Adipose tissue (tissue), 3 donors: ENCODE measurements around the gene NKD2. TPM values are rescaled to one million over a fixed set of nuclear protein-coding genes. Genes with fewer than 3 reads are reported as not detected.
"Not testable (repeated sequence)": the region's sequence is repeated elsewhere in the genome, so short reads cannot be mapped to it uniquely, and the experiment has no call there.

Experiments used
- H3K27ac ChIP-seq: one replicate; pipeline ENCODE4 v1.5.1; 2013; ENCODE audit warnings: low read depth, low read length
- WGBS, 3 donors: extraction: QIAGEN DNeasy Blood & Tissue Kit; methylation state at CpG; one replicate each; pipeline ENCODE4 v1.1.7; 2013; 5-methylcytosine and 5-hydroxymethylcytosine counted together
- polyA plus RNA-seq, 3 donors: library from polyadenylated mRNA; stranded (reverse); fragments of 200-250 nt; gene quantifications; one replicate each; pipeline ENCODE4 v1.2.3, GENCODE V29; 2013
- donor health status: healthy with polysubstance abuse.
- donor health status: Bipolar disorder and iron deficiency.
- donor health status: healthy.

NKD2 gene
- polyA plus RNA-seq, 3 donors = 5.0 to 8.8 (median 5.5) TPM

GRCh38 chr5:1068204-1068894 lies 59.7 kb downstream of the NKD2 start:
- WGBS, 3 donors = 77 to 87% (median 80%) methylated on average over 34 of the region's 34 CpGs

DNA sequence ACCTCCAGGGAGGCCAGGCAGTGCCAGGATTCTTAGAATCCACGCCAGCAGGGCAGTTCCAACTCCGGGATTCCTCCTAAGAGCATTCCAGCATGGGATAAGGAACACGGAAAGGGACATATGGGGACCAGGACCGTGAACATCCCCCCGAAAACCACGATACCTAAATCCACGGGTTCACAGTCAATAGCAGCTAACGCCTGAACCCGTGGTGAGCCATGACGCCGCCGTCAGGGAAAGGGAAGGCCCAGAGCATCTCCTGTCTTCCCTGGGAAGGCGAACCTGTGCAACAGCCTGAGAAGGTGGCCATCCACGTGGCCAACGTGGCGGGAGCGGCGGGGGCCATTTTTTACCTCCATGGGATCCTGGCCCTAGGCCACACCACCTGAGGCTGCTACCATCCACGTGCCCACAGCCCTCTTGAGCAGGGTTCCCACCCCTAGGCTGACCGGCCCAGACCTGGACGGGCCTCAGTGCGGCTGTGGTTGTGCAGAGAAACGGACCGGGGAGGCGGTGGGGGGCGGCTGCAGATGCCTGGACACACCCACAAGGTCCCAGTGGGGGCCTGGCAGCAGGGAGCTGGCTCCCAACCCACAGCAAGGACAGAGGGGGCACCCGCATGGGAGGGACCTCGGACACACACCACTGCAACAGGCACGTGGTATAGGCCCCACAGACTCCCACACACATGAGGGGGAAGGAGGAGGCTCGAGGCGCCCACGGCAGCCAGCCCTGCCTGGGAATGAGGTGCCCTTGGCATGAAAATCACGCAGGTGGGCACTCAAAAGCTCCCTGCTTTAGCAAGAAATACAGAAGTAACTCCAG lies 60.5 kb downstream of the NKD2 start:
- WGBS, 3 donors = 89 to 94% (median 91%) methylated on average over 32 to 33 of the region's 33 CpGs
- no peak overlapping the region for H3K27ac ChIP-seq

More at GRCh38 chr5:1068204-1068894, 59.7 kb downstream of the NKD2 start:
- no peak overlapping the region for H3K27ac ChIP-seq

- no peak overlapping the region for H3K27ac ChIP-seq
- WGBS, 3 donors = 93 to 95% (median 95%) methylated on average over 13 to 14 of the region's 15 CpGs
These were observed 61.1 kb downstream of the NKD2 start for GRCh38 chr5:1069720-1070088.

DNA sequence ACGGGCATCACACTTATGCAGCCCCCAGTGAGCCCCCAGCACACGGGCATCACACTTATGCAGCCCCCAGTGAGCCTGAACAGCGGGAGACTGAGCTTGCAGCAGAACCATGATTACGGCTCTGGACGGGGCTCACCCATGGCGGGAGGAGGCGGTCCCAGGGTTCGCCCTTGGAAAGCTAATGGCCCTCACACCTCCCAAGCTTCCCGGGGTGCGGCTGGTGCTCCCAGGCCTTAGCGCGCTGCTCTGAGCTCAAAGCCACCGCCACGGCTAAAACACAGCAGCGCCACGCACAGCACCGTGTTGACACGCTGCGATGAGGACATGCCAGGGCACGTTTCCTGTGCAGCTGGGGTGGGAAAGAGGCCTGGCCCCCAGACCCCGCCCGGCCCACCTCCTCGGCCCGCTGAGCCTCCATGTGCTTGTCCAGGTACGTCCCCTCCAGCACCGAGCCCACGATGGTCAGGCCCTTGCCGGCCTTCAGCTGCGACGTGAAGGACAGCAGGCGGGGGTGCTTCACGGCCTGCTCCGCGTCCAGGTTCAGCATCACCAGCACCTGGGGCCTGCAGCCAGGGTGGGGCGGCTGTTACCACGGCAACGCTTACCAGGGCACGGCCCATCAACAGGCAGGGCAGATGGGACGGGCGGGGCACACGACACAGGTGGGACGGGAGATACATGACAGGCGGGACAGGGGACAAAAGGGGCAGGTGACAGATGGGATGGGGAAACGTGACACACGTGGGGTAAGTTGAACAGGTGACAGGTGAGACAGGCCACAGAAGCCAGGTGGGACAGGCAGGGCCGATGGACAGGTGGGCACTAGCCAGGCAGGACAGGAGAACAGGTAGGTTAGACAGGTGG lies 64.9 kb downstream of the NKD2 start:
- 89 to 92% (median 90%) methylated on average over 45 to 46 of the region's 46 CpGs for WGBS, 3 donors
- no peak overlapping the region for H3K27ac ChIP-seq

DNA sequence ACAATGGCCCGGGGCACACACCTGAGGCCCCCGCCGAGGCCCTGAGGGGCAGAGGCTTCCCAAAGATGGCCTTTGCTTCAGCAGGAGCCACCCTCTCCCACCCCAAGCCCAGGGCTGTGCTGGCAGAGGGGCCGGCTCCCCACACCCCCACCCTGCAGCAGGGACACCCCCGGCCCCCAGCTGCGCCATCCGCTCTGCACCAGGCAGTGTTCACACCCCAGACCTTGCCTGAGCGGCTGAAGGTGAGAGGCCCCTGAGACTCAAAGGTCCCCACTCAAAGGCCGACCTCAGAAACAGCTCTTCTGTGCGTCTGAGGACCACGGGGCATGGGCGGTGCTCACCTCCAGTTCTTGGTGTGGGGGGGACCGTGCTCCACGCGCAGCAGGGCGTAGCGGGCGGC lies 65.6 kb downstream of the NKD2 start:
- WGBS, 3 donors = 91 to 97% (median 95%) methylated on average over 18 of the region's 18 CpGs
- no peak overlapping the region for H3K27ac ChIP-seq

DNA sequence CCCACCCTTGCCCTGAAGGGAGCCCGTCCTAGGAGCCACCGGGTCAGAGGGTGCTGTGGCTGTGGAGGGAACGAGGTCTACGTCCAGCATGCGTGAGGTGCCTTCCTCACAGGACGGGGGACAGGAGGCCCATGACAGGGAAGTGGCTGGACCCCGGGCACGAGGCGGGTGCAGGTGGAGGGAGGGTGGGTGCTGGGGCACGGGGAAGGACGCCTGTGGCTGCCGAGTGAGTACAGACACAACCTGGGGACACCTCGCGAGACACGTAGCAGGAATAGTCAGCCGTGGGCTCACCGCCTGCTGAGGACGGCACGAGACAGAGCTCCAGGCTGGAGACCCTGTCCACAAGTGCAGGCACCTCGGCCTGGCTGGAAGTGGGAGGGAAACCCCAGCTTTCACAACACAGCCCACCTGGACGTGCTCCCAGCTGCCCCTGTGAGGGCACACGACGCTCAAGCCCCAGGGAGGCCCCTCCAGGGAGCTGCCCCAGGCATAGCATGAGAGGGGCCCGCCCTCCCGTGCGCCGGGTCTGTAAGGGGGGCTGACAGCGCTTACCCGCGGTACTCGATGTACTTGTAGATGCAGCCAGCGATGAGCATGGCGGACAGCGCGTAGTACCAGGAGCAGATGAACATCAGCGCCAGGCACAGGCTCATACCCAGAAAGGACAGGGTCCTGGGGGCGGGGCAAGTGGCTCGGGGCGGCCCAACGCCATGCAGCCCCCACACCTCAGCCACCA lies 66.4 kb downstream of the NKD2 start:
- no peak overlapping the region for H3K27ac ChIP-seq

DNA sequence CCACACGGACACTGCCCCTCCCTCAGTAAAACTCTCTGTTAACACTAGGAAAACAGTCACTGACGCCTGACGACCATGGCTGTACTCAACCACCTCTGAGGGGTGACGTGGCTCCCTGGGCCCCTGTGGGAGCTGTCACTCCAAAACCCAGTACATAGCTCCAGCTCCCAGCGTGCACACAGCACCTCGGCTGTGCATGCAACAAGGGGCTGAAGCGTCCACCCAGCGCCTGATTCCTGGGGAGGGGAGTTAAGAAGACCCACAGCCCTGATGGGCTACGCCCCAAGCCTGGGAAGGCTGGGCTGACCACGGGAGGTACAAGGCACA lies 66.9 kb downstream of the NKD2 start:
- H3K27ac ChIP-seq = no peak overlapping the region
- WGBS, 3 donors = 89 to 94% (median 93%) methylated on average over 10 of the region's 10 CpGs

More for the DNA sequence above, 66.4 kb downstream of the NKD2 start:
- 86 to 92% (median 92%) methylated on average over 40 of the region's 40 CpGs for WGBS, 3 donors

DNA sequence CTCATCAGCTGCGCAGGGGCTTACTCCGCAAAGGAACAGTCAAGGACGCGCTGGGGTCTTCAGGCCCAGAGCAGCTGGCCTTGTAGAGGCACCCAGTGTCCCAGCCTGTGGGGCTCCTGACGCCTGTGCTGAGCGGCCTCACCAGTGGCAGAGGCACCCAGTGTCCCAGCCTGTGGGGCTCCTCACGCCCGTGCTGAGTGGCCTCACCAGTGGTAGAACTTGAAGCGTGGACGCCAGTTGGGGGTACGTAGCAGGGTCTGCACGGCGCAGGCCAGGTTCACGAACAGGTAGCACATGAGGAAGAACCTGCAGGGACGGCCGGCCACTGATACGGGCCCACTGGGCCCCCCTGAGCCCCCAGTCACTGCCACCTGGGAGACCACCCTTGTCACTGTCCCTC lies 67.3 kb downstream of the NKD2 start:
- no peak overlapping the region for H3K27ac ChIP-seq
- 94 to 97% (median 95%) methylated on average over 17 of the region's 17 CpGs for WGBS, 3 donors

DNA sequence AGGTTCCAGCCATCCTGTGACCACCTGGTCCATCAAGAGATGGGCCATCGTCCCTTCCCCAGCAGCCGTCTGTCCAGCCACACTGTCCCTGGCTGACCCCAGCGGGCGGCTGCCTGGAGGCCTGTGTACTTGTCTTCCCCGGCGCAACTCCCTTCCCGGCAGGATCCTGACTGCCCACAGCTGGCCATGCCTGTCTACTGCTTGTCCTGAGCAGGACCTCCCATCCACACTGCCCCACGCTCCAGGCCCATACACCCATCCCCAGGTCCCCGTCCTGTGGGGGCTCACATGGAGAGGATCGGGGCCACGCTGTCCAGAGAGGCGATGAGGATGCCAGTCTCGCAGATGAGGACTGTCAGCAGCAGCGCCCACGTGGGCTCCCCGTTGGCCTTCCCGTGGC lies 67.8 kb downstream of the NKD2 start:
- WGBS, 3 donors = 91 to 96% (median 91%) methylated on average over 17 of the region's 17 CpGs
- H3K27ac ChIP-seq = no peak overlapping the region

DNA sequence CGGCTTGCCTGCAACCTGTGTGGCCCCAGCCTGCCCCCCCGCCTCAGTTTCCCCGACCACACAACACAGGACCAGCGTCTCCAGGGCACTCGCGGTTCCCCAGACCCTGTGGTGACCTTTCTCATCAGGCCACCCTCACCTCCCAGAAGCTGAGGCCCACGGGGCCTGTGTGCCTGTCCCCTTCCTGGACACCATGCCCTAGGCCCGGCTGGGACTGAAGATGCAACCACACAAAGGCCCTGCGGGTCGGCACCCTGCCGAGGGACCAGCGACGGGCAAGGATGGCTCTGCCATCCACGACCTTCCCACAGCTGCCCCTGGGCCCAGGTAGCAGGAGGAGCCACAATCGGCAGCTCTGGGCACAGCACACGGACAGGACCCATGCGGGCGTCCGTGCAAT lies 68.4 kb downstream of the NKD2 start:
- WGBS, 3 donors = 91 to 93% (median 93%) methylated on average over 18 to 19 of the region's 19 CpGs
- H3K27ac ChIP-seq = no peak overlapping the region

DNA sequence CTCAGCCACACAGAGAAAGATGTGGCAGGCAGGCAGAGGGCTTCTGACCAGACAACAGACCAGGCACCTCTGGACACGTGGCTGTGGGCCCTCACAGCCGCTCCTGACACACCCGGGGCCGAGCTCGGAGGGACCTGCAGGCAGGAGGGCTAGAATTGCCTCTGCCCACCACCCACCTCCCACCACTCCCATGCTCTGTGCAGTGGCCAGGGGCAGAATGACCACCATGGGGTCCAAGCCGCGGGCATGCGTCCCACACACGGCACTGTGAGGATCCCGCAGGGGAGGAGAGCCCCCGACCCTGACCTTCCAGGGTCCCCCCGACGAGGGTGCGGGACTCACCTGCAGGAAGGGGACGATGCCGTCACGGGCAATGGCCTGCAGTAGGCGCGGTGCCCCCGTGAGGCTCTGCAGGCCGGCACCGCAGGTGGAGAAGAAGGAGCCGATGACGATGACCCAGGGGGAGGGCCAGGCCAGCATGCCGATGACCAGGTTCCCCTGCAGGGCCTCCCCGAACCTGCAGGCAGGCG lies 69.0 kb downstream of the NKD2 start:
- WGBS, 3 donors = 94 to 95% (median 95%) methylated on average over 26 to 27 of the region's 27 CpGs

GRCh38 chr5:1078206-1078605 lies 69.6 kb downstream of the NKD2 start:
- no peak overlapping the region for H3K27ac ChIP-seq
- 95 to 97% (median 96%) methylated on average over 12 to 13 of the region's 13 CpGs for WGBS, 3 donors

More for the DNA sequence above, 69.0 kb downstream of the NKD2 start:
- no peak overlapping the region for H3K27ac ChIP-seq

DNA sequence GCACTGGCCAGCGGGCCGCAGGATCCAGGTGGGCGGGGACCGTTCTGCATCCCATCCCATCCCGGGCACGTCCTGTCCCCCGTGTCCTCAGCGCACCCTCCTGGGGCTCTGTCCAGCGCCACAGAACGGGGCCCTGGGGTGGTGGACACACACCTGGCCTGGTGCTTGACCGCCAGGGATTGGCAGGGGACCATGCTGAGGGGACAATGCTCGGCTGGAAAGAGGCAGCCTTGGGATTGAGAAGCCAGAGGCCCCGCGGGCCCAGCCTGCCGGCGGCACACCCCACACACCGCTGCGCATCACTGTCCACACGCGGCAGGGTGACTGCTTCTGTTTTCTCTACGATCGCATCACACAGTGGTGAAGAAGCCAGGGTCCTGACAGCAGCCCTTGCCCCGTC lies 70.2 kb downstream of the NKD2 start:
- WGBS, 3 donors = 93 to 97% (median 96%) methylated on average over 22 to 23 of the region's 23 CpGs

GRCh38 chr5:1079486-1079885 lies 70.9 kb downstream of the NKD2 start:
- 93 to 97% (median 96%) methylated on average over 18 of the region's 18 CpGs for WGBS, 3 donors
- no peak overlapping the region for H3K27ac ChIP-seq

More for the DNA sequence above, 70.2 kb downstream of the NKD2 start:
- H3K27ac ChIP-seq = no peak overlapping the region

DNA sequence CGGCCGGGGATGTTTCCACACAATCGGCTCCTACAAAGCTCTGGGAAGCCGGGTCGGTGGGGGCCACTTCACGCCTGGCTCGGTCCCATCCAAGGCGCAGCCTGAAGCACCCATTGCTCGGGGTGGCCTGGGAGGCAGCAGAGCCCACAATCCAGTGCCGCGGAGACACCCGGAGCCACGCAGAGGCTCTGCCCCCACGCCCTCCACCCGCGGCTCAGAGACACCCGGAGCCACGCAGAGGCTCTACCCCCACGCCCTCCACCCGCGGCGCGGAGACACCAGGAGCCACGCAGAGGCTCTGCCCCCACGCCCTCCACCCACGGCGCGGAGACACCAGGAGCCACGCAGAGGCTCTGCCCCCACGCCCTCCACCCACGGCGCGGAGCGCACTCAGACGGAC lies 71.4 kb downstream of the NKD2 start:
- WGBS, 3 donors = 91 to 95% (median 94%) methylated on average over 23 to 28 of the region's 35 CpGs
- H3K27ac ChIP-seq = no peak overlapping the region

DNA sequence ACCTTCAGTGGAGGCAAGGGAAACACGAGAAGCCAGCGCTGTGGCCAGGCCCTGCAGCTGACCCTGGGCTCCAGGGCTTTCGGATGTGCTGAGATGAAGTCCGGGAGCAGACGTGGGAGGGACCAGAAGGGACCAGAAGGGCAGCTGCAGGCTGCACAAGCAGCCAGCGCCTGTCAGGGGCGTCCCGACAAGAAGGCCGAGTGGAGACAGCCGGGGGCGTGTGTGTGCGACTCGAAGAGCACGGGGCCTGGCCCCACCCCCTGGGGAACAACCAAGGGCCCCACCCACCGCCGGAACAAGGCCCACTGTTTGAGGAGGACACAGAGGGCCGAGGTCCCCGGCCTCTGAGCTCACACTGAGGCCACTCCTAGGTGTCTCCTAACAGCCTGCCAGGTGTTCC lies 71.8 kb downstream of the NKD2 start:
- whole genome bisulfite sequencing, 3 donors = 67 to 84% (median 72%) methylated on average over 18 of the region's 18 CpGs
- H3K27ac ChIP-seq = no peak overlapping the region

- H3K27ac ChIP-seq = no peak overlapping the region
- WGBS, 3 donors = 92 to 95% (median 93%) methylated on average over 26 of the region's 26 CpGs
These were observed 72.9 kb downstream of the NKD2 start for GRCh38 chr5:1081519-1081918.

DNA sequence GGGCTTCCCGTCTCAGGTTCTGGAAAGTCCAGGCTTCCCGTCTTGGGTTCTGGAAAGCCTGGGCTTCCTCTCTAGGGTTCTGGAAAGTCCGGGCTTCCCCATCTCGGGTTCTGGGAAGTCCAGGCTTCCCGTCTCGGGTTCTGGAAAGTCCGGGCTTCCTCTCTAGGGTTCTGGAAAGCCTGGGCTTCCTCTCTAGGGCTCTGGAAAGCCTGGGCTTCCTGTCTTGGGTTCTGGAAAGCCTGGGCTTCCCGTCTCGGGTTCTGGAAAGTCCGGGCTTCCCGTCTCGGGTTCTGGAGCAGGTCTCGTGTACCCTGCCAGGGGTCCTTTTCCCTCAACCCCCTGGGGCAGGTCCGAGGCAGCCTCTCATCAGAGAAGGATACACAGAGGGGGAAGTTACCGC lies 74.4 kb downstream of the NKD2 start:
- H3K27ac ChIP-seq = not testable (repeated sequence)
- 74 to 89% (median 81%) methylated on average over 15 of the region's 15 CpGs for WGBS, 3 donors
